ENCODE results near the gene HSD3B7.
"Not testable (repeated sequence)": the region's sequence is repeated elsewhere in the genome, so short reads cannot be mapped to it uniquely, and the experiment has no call there.

The HSD3B7 gene

DNA sequence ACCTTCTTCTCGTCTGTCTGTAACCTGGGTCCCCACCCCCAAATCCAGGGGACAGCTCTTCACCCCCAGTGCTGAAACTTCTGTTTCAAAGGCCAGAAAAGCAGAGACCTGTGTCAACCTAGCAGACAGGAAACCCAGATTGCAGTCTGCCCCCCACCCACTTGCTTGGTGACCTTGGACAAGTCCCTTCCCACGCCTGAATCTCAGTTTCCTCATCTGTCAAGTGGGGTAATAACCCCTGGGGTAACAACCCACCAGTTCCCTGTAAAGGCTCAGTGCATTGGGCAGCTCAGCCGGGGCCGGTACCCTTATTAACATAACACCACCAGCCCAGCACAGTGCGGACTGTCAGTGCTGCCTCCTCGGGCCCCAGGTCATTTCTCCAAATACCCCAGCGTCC is 24.1 kb downstream of the HSD3B7 start:
- Histone ChIP-seq H3K9ac (ENCODE audit: low read depth in 1 of 2, low read length in 2 of 2) (no peak overlapping the region), H3K27me3 (ENCODE audit: control insufficient read depth in 2 of 2, insufficient read depth in 2 of 2, low read length in 2 of 2) (peaks cover 32 to 33% of the 10 kb centered on the region in 2 donors), H3K27ac (ENCODE audit: low read depth in 2 of 2, low read length in 2 of 2) (no peak overlapping the region), H3K4me1 (ENCODE audit: control insufficient read depth in 2 of 2, insufficient read depth in 2 of 2, low read length in 2 of 2) (no peaks in the 10 kb centered on the region), H3K9me3 (ENCODE audit: control insufficient read depth in 2 of 2, low read length in 2 of 2) (no peaks in the 10 kb centered on the region), H3K36me3 (ENCODE audit: control insufficient read depth in 2 of 2, insufficient read depth in 2 of 2, low read length in 2 of 2) (no peaks in the 10 kb centered on the region), H3K4me3 (ENCODE audit: low read length in 2 of 2) (no peak overlapping the region)

DNA sequence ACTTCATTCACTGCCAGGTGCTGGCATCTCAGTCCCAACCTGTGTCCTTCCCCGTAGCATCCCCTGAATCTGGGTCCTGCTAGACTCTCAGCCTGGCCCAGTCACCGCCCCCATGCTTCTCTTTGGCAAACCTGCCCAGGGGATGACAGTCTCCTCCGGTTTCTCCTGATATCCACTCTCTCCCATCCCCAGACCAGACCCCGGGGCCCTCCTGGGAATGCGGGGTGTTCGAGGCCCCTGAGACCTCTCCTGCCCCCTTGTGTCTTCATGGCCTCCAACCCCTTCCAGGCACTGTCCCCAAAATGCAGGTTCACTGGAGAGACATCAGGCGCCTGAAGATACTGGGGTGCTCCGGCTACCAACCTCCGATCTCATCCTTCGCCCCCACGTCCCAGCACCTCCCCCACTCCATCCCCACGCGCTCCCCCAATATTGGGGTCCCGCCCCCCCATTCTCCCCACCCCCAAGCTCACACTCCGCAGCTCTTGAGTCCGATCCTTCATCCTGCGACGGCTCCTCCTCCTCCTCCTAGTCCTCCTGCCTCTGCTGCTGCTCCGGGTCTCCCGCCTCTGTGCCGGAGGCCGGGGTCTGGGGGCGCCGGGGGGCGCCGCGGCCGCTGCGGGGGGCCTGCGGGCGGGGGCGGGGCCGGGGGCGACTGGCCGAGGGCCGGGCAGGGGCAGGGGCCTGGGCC is 25.0 kb downstream of the HSD3B7 start:
- Histone ChIP-seq H3K36me3 (ENCODE audit: control insufficient read depth in 2 of 2, insufficient read depth in 2 of 2, low read length in 2 of 2) (no peaks in the 10 kb centered on the region), H3K9ac (ENCODE audit: low read depth in 1 of 2, low read length in 2 of 2) (no peak overlapping the region), H3K4me1 (ENCODE audit: control insufficient read depth in 2 of 2, insufficient read depth in 2 of 2, low read length in 2 of 2) (no peaks in the 10 kb centered on the region), H3K27me3 (ENCODE audit: control insufficient read depth in 2 of 2, insufficient read depth in 2 of 2, low read length in 2 of 2) (peaks cover 32 to 33% of the 10 kb centered on the region in 2 donors), H3K4me3 (ENCODE audit: low read length in 2 of 2) (no peak overlapping the region), H3K27ac (ENCODE audit: low read depth in 2 of 2, low read length in 2 of 2) (no peak overlapping the region), H3K9me3 (ENCODE audit: control insufficient read depth in 2 of 2, low read length in 2 of 2) (no peaks in the 10 kb centered on the region)

- Histone ChIP-seq H3K9me3 (ENCODE audit: control insufficient read depth in 2 of 2, low read length in 2 of 2) (no peaks in the 10 kb centered on the region), H3K4me3 (ENCODE audit: low read length in 2 of 2) (no peak within 1 kb of the TSS), H3K4me1 (ENCODE audit: control insufficient read depth in 2 of 2, insufficient read depth in 2 of 2, low read length in 2 of 2) (no peaks in the 10 kb centered on the region), H3K27ac (ENCODE audit: low read depth in 2 of 2, low read length in 2 of 2) (no peak within 1 kb of the TSS), H3K27me3 (ENCODE audit: control insufficient read depth in 2 of 2, insufficient read depth in 2 of 2, low read length in 2 of 2) (peaks cover 29 to 33% of the 10 kb centered on the region in 2 donors), H3K9ac (ENCODE audit: low read depth in 1 of 2, low read length in 2 of 2) (no peak within 1 kb of the TSS), H3K36me3 (ENCODE audit: control insufficient read depth in 2 of 2, insufficient read depth in 2 of 2, low read length in 2 of 2) (no peaks in the 10 kb centered on the region)
Measured at GRCh38 chr16:31010585-31011325, 25.7 kb downstream of the HSD3B7 start, which contains the start of gene STX1B. TSS of gene STX1B (minus strand) at chr16:31010638. CDS start at chr16:31010396, 242 bp downstream.

DNA sequence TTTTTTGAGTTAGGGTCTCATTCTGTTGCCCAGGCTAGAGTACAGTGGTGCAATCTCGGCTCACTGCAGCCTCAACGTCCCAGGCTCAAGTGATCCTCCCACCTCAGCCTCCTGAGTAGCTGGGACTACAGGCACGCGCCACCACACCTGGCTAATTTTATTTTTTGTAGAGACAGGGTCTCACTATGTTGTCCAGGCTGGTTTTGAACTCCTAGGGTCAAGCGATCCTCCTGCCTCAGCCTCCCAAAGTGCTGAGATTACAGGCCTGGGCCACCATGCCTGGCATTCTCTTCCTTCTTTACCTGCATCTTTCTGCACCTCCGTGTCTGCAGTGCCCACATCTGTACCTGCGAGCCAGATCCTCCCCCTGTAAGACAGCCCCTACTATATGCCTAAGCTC is 26.8 kb downstream of the HSD3B7 start:
- H3K27me3 ChIP-seq (ENCODE audit: control insufficient read depth in 2 of 2, insufficient read depth in 2 of 2, low read length in 2 of 2) = peaks cover 29 to 33% of the 10 kb centered on the region in 2 donors

DNA sequence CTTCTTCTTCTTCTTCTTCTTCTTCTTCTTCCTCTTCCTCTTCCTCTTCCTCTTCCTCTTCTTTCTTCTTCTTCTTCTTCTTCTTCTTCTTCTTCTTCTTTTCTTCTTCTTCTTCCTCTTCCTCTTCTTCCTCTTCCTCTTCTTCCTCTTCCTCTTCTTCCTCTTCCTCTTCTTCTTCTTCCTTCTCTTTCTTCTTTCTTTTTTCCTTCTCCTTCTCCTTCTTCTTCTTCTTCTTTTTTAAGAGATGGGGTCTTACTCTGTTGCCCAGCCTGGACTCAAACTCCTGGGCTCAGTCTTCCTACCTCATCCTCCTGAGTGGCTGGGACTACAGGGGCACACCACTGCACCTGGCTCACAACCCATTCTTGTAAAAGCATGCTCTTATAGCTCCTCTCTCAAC is 28.3 kb downstream of the HSD3B7 start:
- not testable (repeated sequence) for H3K9ac ChIP-seq (ENCODE audit: low read depth in 1 of 2, low read length in 2 of 2); H3K9me3 ChIP-seq (ENCODE audit: control insufficient read depth in 2 of 2, low read length in 2 of 2); H3K4me3 ChIP-seq (ENCODE audit: low read length in 2 of 2); H3K36me3 ChIP-seq (ENCODE audit: control insufficient read depth in 2 of 2, insufficient read depth in 2 of 2, low read length in 2 of 2); H3K27ac ChIP-seq (ENCODE audit: low read depth in 2 of 2, low read length in 2 of 2); H3K4me1 ChIP-seq (ENCODE audit: control insufficient read depth in 2 of 2, insufficient read depth in 2 of 2, low read length in 2 of 2)
- H3K27me3 ChIP-seq (ENCODE audit: control insufficient read depth in 2 of 2, insufficient read depth in 2 of 2, low read length in 2 of 2) = peaks cover 22 to 26% of the 10 kb centered on the region in 2 donors

More for the DNA sequence above, 26.8 kb downstream of the HSD3B7 start:
- not testable (repeated sequence) for H3K9ac ChIP-seq (ENCODE audit: low read depth in 1 of 2, low read length in 2 of 2); H3K36me3 ChIP-seq (ENCODE audit: control insufficient read depth in 2 of 2, insufficient read depth in 2 of 2, low read length in 2 of 2); H3K9me3 ChIP-seq (ENCODE audit: control insufficient read depth in 2 of 2, low read length in 2 of 2); H3K4me3 ChIP-seq (ENCODE audit: low read length in 2 of 2); H3K27ac ChIP-seq (ENCODE audit: low read depth in 2 of 2, low read length in 2 of 2); H3K4me1 ChIP-seq (ENCODE audit: control insufficient read depth in 2 of 2, insufficient read depth in 2 of 2, low read length in 2 of 2)

DNA sequence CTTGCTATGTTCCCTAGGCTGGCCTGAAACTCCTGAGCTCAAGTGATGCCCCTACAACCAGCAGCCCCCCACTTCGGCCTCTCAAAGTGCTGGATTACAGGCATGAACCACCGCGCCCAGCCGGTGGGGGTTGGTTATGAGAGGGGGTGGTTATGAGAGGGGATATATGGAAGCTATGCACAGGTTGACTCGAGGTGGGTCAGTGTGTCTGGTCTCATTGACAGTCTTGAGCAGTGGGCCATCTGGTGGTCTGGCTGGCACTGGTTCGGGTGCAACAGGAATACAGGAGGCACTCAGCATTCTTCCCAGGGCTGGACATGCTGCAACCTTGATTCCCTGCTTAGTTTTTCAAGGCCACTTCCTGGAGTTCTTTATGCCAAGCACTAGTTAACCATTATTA is 31.0 kb downstream of the HSD3B7 start:
- peaks cover 10% of the 10 kb centered on the region in 2 donors for H3K27me3 ChIP-seq (ENCODE audit: control insufficient read depth in 2 of 2, insufficient read depth in 2 of 2, low read length in 2 of 2)

DNA sequence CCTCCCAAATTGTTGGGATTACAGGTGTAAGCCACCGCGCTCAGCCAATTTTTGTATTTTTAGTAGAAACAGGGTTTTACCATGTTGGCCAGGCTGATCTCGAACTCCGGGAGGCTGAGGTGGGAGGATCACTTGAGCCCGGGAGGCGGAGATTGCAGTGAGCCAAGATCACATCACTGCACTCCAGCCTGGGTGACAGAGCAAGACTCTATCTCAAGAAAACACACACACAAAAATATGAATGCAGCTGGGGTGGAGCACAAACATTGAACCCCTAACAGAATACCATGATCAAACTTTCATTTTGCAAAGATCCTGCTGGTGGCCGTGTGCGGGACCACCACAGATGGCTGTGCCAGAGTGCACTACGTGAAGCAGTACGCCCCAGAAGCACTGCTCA is 32.7 kb downstream of the HSD3B7 start:
- not testable (repeated sequence) for H3K9ac ChIP-seq (ENCODE audit: low read depth in 1 of 2, low read length in 2 of 2); H3K27me3 ChIP-seq (ENCODE audit: control insufficient read depth in 2 of 2, insufficient read depth in 2 of 2, low read length in 2 of 2); H3K4me1 ChIP-seq (ENCODE audit: control insufficient read depth in 2 of 2, insufficient read depth in 2 of 2, low read length in 2 of 2); H3K9me3 ChIP-seq (ENCODE audit: control insufficient read depth in 2 of 2, low read length in 2 of 2); H3K27ac ChIP-seq (ENCODE audit: low read depth in 2 of 2, low read length in 2 of 2); H3K36me3 ChIP-seq (ENCODE audit: control insufficient read depth in 2 of 2, insufficient read depth in 2 of 2, low read length in 2 of 2); H3K4me3 ChIP-seq (ENCODE audit: low read length in 2 of 2)

More for the DNA sequence above, 31.0 kb downstream of the HSD3B7 start:
- Histone ChIP-seq H3K9ac (ENCODE audit: low read depth in 1 of 2, low read length in 2 of 2) (no peak overlapping the region), H3K9me3 (ENCODE audit: control insufficient read depth in 2 of 2, low read length in 2 of 2) (no peaks in the 10 kb centered on the region), H3K4me1 (ENCODE audit: control insufficient read depth in 2 of 2, insufficient read depth in 2 of 2, low read length in 2 of 2) (no peaks in the 10 kb centered on the region), H3K36me3 (ENCODE audit: control insufficient read depth in 2 of 2, insufficient read depth in 2 of 2, low read length in 2 of 2) (no peaks in the 10 kb centered on the region), H3K27ac (ENCODE audit: low read depth in 2 of 2, low read length in 2 of 2) (no peak overlapping the region), H3K4me3 (ENCODE audit: low read length in 2 of 2) (no peak overlapping the region)

GRCh38 chr16:31020536-31020935 is 35.5 kb downstream of the HSD3B7 start:
- no peaks in the 10 kb centered on the region for H3K27me3 ChIP-seq (ENCODE audit: control insufficient read depth in 2 of 2, insufficient read depth in 2 of 2, low read length in 2 of 2)
- H3K9me3 ChIP-seq (ENCODE audit: control insufficient read depth in 2 of 2, low read length in 2 of 2) = no peaks in the 10 kb centered on the region
- H3K27ac ChIP-seq (ENCODE audit: low read depth in 2 of 2, low read length in 2 of 2) = no peak overlapping the region
- H3K9ac ChIP-seq (ENCODE audit: low read depth in 1 of 2, low read length in 2 of 2) = no peak overlapping the region
- H3K36me3 ChIP-seq (ENCODE audit: control insufficient read depth in 2 of 2, insufficient read depth in 2 of 2, low read length in 2 of 2) = no peaks in the 10 kb centered on the region
- no peaks in the 10 kb centered on the region for H3K4me1 ChIP-seq (ENCODE audit: control insufficient read depth in 2 of 2, insufficient read depth in 2 of 2, low read length in 2 of 2)
- H3K4me3 ChIP-seq (ENCODE audit: low read length in 2 of 2) = no peak overlapping the region

DNA sequence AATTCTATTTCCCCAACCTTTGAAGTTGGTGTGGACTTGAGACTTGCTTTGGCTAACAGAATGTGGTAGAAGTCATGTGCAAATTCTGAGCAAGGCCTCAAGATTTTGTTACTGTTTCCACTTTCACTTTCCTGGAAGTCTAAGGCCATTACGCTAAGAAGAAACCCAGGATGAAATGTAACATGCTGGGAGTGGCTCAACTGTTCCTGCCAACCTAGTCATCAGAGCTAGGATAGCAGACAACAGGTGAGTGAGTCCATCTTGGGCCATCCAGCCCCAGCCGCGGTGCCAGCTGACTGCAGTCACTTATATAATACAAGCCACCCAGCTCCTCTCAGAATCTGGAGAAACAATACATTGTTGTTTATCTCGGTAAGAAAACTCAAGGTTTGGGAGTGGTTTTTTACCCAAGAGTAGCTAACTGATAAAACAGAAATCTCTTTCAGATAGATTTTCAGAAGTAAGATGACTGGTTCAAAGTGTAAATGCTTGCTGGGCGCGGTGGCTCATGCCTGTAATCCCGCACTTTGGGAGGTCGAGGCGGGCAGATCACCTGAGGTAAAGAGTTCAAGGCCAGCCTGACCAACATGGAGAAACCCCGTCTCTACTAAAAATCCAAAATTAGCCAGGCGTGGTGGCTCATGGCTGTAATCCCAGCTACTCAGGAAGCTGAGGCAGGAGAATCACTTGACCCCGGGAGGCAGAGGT is 37.7 kb downstream of the HSD3B7 start:
- Histone ChIP-seq H3K27me3 (ENCODE audit: control insufficient read depth in 2 of 2, insufficient read depth in 2 of 2, low read length in 2 of 2) (no peaks in the 10 kb centered on the region), H3K27ac (ENCODE audit: low read depth in 2 of 2, low read length in 2 of 2) (no peak overlapping the region), H3K9me3 (ENCODE audit: control insufficient read depth in 2 of 2, low read length in 2 of 2) (no peaks in the 10 kb centered on the region), H3K4me1 (ENCODE audit: control insufficient read depth in 2 of 2, insufficient read depth in 2 of 2, low read length in 2 of 2) (no peaks in the 10 kb centered on the region), H3K4me3 (ENCODE audit: low read length in 2 of 2) (no peak overlapping the region), H3K9ac (ENCODE audit: low read depth in 1 of 2, low read length in 2 of 2) (no peak overlapping the region), H3K36me3 (ENCODE audit: control insufficient read depth in 2 of 2, insufficient read depth in 2 of 2, low read length in 2 of 2) (no peaks in the 10 kb centered on the region)

- Histone ChIP-seq H3K4me3 (ENCODE audit: low read length in 2 of 2) (no peak overlapping the region), H3K36me3 (ENCODE audit: control insufficient read depth in 2 of 2, insufficient read depth in 2 of 2, low read length in 2 of 2) (no peaks in the 10 kb centered on the region), H3K27me3 (ENCODE audit: control insufficient read depth in 2 of 2, insufficient read depth in 2 of 2, low read length in 2 of 2) (no peaks in the 10 kb centered on the region), H3K27ac (ENCODE audit: low read depth in 2 of 2, low read length in 2 of 2) (no peak overlapping the region), H3K4me1 (ENCODE audit: control insufficient read depth in 2 of 2, insufficient read depth in 2 of 2, low read length in 2 of 2) (no peaks in the 10 kb centered on the region), H3K9ac (ENCODE audit: low read depth in 1 of 2, low read length in 2 of 2) (no peak overlapping the region), H3K9me3 (ENCODE audit: control insufficient read depth in 2 of 2, low read length in 2 of 2) (no peaks in the 10 kb centered on the region)
Measured at GRCh38 chr16:31023252-31023602, 38.2 kb downstream of the HSD3B7 start.

All from mucosa of rectum (tissue), 2 donors.